ENCODE measurements around the gene DCP1A. TPM values are rescaled to one million over a fixed set of nuclear protein-coding genes. Genes with fewer than 3 reads are reported as not detected.
A peak's percentile ranks its signal among the peaks of the same experiment; 100 is the strongest.

The DCP1A gene
- total RNA-seq, 2 experiments from 2014 or later: 27.2 to 28.3 TPM

GRCh38 chr3:53242155-53242554 lies 105.2 kb downstream of the DCP1A start:
- CTCF ChIA-PET: no interaction called here
- Mint-ChIP-seq H3K9me3 (ENCODE audit: insufficient read depth) (no peaks in the 10 kb centered on the region), H3K27ac (peak overlapping the region; percentile 5), H3K27me3 (ENCODE audit: low read depth) (no peaks in the 10 kb centered on the region), H3K36me3 (ENCODE audit: low read depth) (peaks cover 42% of the 10 kb centered on the region), H3K4me3 (no peak overlapping the region), H3K4me1 (ENCODE audit: low read depth) (peaks cover 21% of the 10 kb centered on the region)
- POLR2A ChIA-PET: interaction anchor here (0.7 to 1.0 kb wide), 2 partner anchors 13 to 111 kb away, joined by 3 read pairs; no protein-coding TSS in a partner anchor
- ATAC-seq (no peak), DNase-seq (no peak)

GRCh38 chr3:53240989-53241972 lies 106.1 kb downstream of the DCP1A start:
- Mint-ChIP-seq H3K9me3 (ENCODE audit: insufficient read depth) (no peaks in the 10 kb centered on the region), H3K27ac (peak overlapping the region; percentile 46), H3K27me3 (ENCODE audit: low read depth) (no peaks in the 10 kb centered on the region), H3K36me3 (ENCODE audit: low read depth) (peaks cover 43% of the 10 kb centered on the region), H3K4me3 (no peak overlapping the region), H3K4me1 (ENCODE audit: low read depth) (peaks cover 25% of the 10 kb centered on the region)
- ChIA-PET CTCF (no interaction called here), POLR2A (interaction anchor here (0.6 to 1.0 kb wide), 2 partner anchors 14 to 23 kb away, joined by 3 read pairs; no protein-coding TSS in a partner anchor)
- ATAC-seq (no peak), DNase-seq (no peak)

- Mint-ChIP-seq H3K4me3 (no peak overlapping the region), H3K36me3 (ENCODE audit: low read depth) (peaks cover 46% of the 10 kb centered on the region), H3K9me3 (ENCODE audit: insufficient read depth) (no peaks in the 10 kb centered on the region), H3K27ac (peak overlapping the region; percentile 5), H3K27me3 (ENCODE audit: low read depth) (no peaks in the 10 kb centered on the region), H3K4me1 (ENCODE audit: low read depth) (peaks cover 37% of the 10 kb centered on the region)
- DNase-seq (no peak), ATAC-seq (no peak)
- ChIA-PET POLR2A (no interaction called here), CTCF (no interaction called here)
Observed at GRCh38 chr3:53239800-53240199, 107.5 kb downstream of the DCP1A start.

- Mint-ChIP-seq H3K9me3 (ENCODE audit: insufficient read depth) (no peaks in the 10 kb centered on the region), H3K36me3 (ENCODE audit: low read depth) (peaks cover 55% of the 10 kb centered on the region), H3K27me3 (ENCODE audit: low read depth) (no peaks in the 10 kb centered on the region), H3K27ac (peak overlapping the region; percentile 75), H3K4me3 (no peak overlapping the region), H3K4me1 (ENCODE audit: low read depth) (peaks cover 46% of the 10 kb centered on the region)
- ATAC-seq (no peak), DNase-seq (no peak)
- CTCF ChIA-PET: no interaction called here
- POLR2A ChIA-PET: no interaction called here
Observed at GRCh38 chr3:53238886-53239285, 108.5 kb downstream of the DCP1A start.

GRCh38 chr3:53238051-53238850 lies 109.1 kb downstream of the DCP1A start:
- no peaks in the 10 kb centered on the region for H3K9me3 Mint-ChIP-seq (ENCODE audit: insufficient read depth)
- CTCF ChIA-PET: no interaction called here
- H3K27ac Mint-ChIP-seq: peak overlapping the region; percentile 75
- DNase-seq: no peak
- H3K36me3 Mint-ChIP-seq (ENCODE audit: low read depth): peaks cover 58% of the 10 kb centered on the region
- no peak overlapping the region for H3K4me3 Mint-ChIP-seq
- POLR2A ChIA-PET: no interaction called here
- ATAC-seq: no peak
- peaks cover 44% of the 10 kb centered on the region for H3K4me1 Mint-ChIP-seq (ENCODE audit: low read depth)
- H3K27me3 Mint-ChIP-seq (ENCODE audit: low read depth): no peaks in the 10 kb centered on the region

- CTCF ChIA-PET: no interaction called here
- no peaks in the 10 kb centered on the region for H3K9me3 Mint-ChIP-seq (ENCODE audit: insufficient read depth)
- no peak for DNase-seq
- H3K36me3 Mint-ChIP-seq (ENCODE audit: low read depth): peaks cover 62% of the 10 kb centered on the region
- H3K4me1 Mint-ChIP-seq (ENCODE audit: low read depth): peaks cover 43% of the 10 kb centered on the region
- H3K27ac Mint-ChIP-seq: peak overlapping the region; percentile 86
- POLR2A ChIA-PET: no interaction called here
- no peaks in the 10 kb centered on the region for H3K27me3 Mint-ChIP-seq (ENCODE audit: low read depth)
- peak; percentile 26 for ATAC-seq
- H3K4me3 Mint-ChIP-seq: no peak overlapping the region
Observed at GRCh38 chr3:53236112-53236841, 111.1 kb downstream of the DCP1A start.

GRCh38 chr3:53235545-53235944 lies 111.8 kb downstream of the DCP1A start:
- Mint-ChIP-seq H3K27me3 (ENCODE audit: low read depth) (no peaks in the 10 kb centered on the region), H3K4me1 (ENCODE audit: low read depth) (peaks cover 43% of the 10 kb centered on the region), H3K36me3 (ENCODE audit: low read depth) (peaks cover 58% of the 10 kb centered on the region), H3K9me3 (ENCODE audit: insufficient read depth) (no peaks in the 10 kb centered on the region), H3K27ac (peak overlapping the region; percentile 86), H3K4me3 (no peak overlapping the region)
- CTCF ChIA-PET: interaction anchor here (0.9 to 1.4 kb wide), 2 partner anchors 13 to 16 kb away, joined by 3 to 5 read pairs; no protein-coding TSS in a partner anchor
- no peak for ATAC-seq
- POLR2A ChIA-PET: no interaction called here
- DNase-seq: no peak

GRCh38 chr3:53234841-53235232 lies 112.5 kb downstream of the DCP1A start:
- H3K9me3 Mint-ChIP-seq (ENCODE audit: insufficient read depth): no peaks in the 10 kb centered on the region
- peaks cover 43% of the 10 kb centered on the region for H3K4me1 Mint-ChIP-seq (ENCODE audit: low read depth)
- peaks cover 56% of the 10 kb centered on the region for H3K36me3 Mint-ChIP-seq (ENCODE audit: low read depth)
- ATAC-seq: peak; percentile 2
- CTCF ChIA-PET: interaction anchor here (0.9 to 1.4 kb wide), 4 partner anchors 14 to 121 kb away, joined by 3 to 5 read pairs (median 3); no protein-coding TSS in a partner anchor
- no peak overlapping the region for H3K4me3 Mint-ChIP-seq
- no peak for DNase-seq
- POLR2A ChIA-PET: no interaction called here
- no peaks in the 10 kb centered on the region for H3K27me3 Mint-ChIP-seq (ENCODE audit: low read depth)
- peak overlapping the region; percentile 91 for H3K27ac Mint-ChIP-seq

GRCh38 chr3:53234130-53234840 lies 113.1 kb downstream of the DCP1A start:
- peak; percentile 72 for DNase-seq
- Mint-ChIP-seq H3K4me1 (ENCODE audit: low read depth) (peaks cover 43% of the 10 kb centered on the region), H3K4me3 (no peak overlapping the region), H3K27me3 (ENCODE audit: low read depth) (no peaks in the 10 kb centered on the region), H3K27ac (peak overlapping the region; percentile 91), H3K36me3 (ENCODE audit: low read depth) (peaks cover 56% of the 10 kb centered on the region), H3K9me3 (ENCODE audit: insufficient read depth) (no peaks in the 10 kb centered on the region)
- peak; percentile 54 for ATAC-seq
- ChIA-PET CTCF (interaction anchor here (1.0 to 1.4 kb wide), 5 partner anchors 14 to 120 kb away, joined by 3 to 6 read pairs (median 3); no protein-coding TSS in a partner anchor), POLR2A (interaction anchor here (0.6 kb wide), 1 partner anchor 14 kb away, joined by 3 read pairs; no protein-coding TSS in a partner anchor)
